Neural cell (in vitro differentiated cells): ENCODE results near the gene CNTNAP2. TPM values are rescaled to one million over a fixed set of nuclear protein-coding genes. Genes with fewer than 3 reads are reported as not detected.

Source experiments
- H2AFZ ChIP-seq: fragments of 200-600, 300-800 bp; sonication (generic), shearing (Covaris generic); 2 replicates; pipeline ENCODE4 v1.6.0; 2014; ENCODE audit warnings: low read depth, mild to moderate bottlenecking, antibody characterized with exemption, low read length, moderate library complexity
- H3F3A ChIP-seq: fragments of 200-600 bp; shearing (Covaris generic); 2 replicates; pipeline ENCODE4 v1.6.1; 2016; ENCODE audit warnings: mild to moderate bottlenecking, moderate library complexity, mixed read lengths, antibody characterized with exemption, low read length; ENCODE audit not compliant: insufficient read depth, poor library complexity, severe bottlenecking
- H3K27ac ChIP-seq: fragments of 200-600, 300-800 bp; sonication (generic), shearing (Covaris generic); 2 replicates; pipeline ENCODE4 v1.5.1; 2014; ENCODE audit warnings: mild to moderate bottlenecking, low read length, moderate library complexity
- H3K27me3 ChIP-seq: fragments of 300-800, 200-600 bp; sonication (generic), shearing (Covaris generic); 2 replicates; pipeline ENCODE4 v1.6.0; 2014; ENCODE audit warnings: mild to moderate bottlenecking, low read depth, low read length, moderate library complexity; ENCODE audit not compliant: insufficient read depth
- H3K36me3 ChIP-seq: fragments of 300-800, 200-600 bp; sonication (generic), shearing (Covaris generic); 2 replicates; pipeline ENCODE4 v1.5.1; 2014; ENCODE audit warnings: mild to moderate bottlenecking, antibody characterized with exemption, low read length, moderate library complexity; ENCODE audit not compliant: insufficient read depth
- H3K4me2 ChIP-seq: fragments of 300-800, 200-600 bp; sonication (generic), shearing (Covaris generic); 2 replicates; pipeline ENCODE4 v1.6.0; 2014; ENCODE audit warnings: mild to moderate bottlenecking, low read length
- H3K4me3 ChIP-seq: fragments of 300-800, 200-600 bp; sonication (generic), shearing (Covaris generic); 2 replicates; pipeline ENCODE4 v1.5.1; 2014; ENCODE audit warnings: mild to moderate bottlenecking, low read length, moderate library complexity
- H3K79me2 ChIP-seq: fragments of 200-600 bp; shearing (Covaris generic); replicated peaks from 2 replicates; pipeline ENCODE4 v1.6.0; 2014; ENCODE audit warnings: mild to moderate bottlenecking, low read length, moderate library complexity; ENCODE audit not compliant: insufficient read depth
- H3K9ac ChIP-seq: fragments of 300-800, 200-600 bp; sonication (generic), shearing (Covaris generic); 2 replicates; pipeline ENCODE4 v1.6.1; 2016; ENCODE audit warnings: mild to moderate bottlenecking, low read length, mixed read lengths
- H3K9me2 ChIP-seq: fragments of 200-600 bp; shearing (Covaris generic); 2 replicates; pipeline ENCODE4 v1.6.1; 2016; ENCODE audit warnings: mild to moderate bottlenecking, low read length, mixed read lengths; ENCODE audit not compliant: insufficient read depth
- H3K9me3 ChIP-seq: fragments of 200-600, 300-800 bp; sonication (generic), shearing (Covaris generic); 2 replicates; pipeline ENCODE4 v1.6.1; 2016; ENCODE audit warnings: mild to moderate bottlenecking, mixed run types, low read length, moderate library complexity, mixed read lengths
- H4K20me1 ChIP-seq: fragments of 200-600 bp; shearing (Covaris generic); 2 replicates; pipeline ENCODE4 v1.6.1; 2016; ENCODE audit warnings: mild to moderate bottlenecking, mixed run types; ENCODE audit not compliant: insufficient read depth
- EP300 ChIP-seq: fragments of 450-650 bp; conservative IDR thresholded peaks from 2 replicates; pipeline ENCODE4 v1.6.1; 2014; ENCODE audit warnings: antibody characterized with exemption, mild to moderate bottlenecking, moderate library complexity; ENCODE audit not compliant: poor library complexity, severe bottlenecking
- EZH2 ChIP-seq: fragments of 200-600, 300-800 bp; shearing (Covaris generic), sonication (generic); IDR thresholded peaks from 2 replicates; pipeline ENCODE4 v1.6.1; 2014; ENCODE audit warnings: antibody characterized with exemption, low read length, borderline replicate concordance, mild to moderate bottlenecking; ENCODE audit not compliant: insufficient read depth, poor library complexity, severe bottlenecking
- MXI1 ChIP-seq: fragments of 450-650 bp; conservative IDR thresholded peaks from 2 replicates; pipeline ENCODE4 v1.6.1; 2014; ENCODE audit warnings: antibody characterized with exemption, mild to moderate bottlenecking; ENCODE audit not compliant: poor library complexity, severe bottlenecking
- POLR2AphosphoS5 ChIP-seq: IDR thresholded peaks from 2 replicates; pipeline ENCODE4 v1.6.1; 2012
- RAD21 ChIP-seq: fragments of 450-650 bp; conservative IDR thresholded peaks from 2 replicates; pipeline ENCODE4 v1.6.1; 2014; ENCODE audit warnings: antibody characterized with exemption, mild to moderate bottlenecking, moderate library complexity
- SMC3 ChIP-seq: fragments of 450-650 bp; conservative IDR thresholded peaks from 2 replicates; pipeline ENCODE4 v1.6.1; 2014; ENCODE audit warnings: antibody characterized with exemption, mild to moderate bottlenecking, moderate library complexity; ENCODE audit not compliant: poor library complexity
- TAF1 ChIP-seq: IDR thresholded peaks from 2 replicates; pipeline ENCODE4 v1.6.1; 2012; ENCODE audit warnings: low read depth
- polyA plus RNA-seq: library from polyadenylated mRNA; depleted of rRNA; stranded (reverse); fragments of >200 nt; gene quantifications from 2 replicates; pipeline ENCODE4 v1.2.3, GENCODE V29; 2014
- TF ChIP-seq, protein P1 (sequence below): fragments of 450-650 bp; IDR thresholded peaks from 2 replicates; pipeline ENCODE4 v1.5.1; 2014; ENCODE audit warnings: antibody characterized with exemption, mild to moderate bottlenecking, moderate library complexity; ENCODE audit not compliant: poor library complexity, severe bottlenecking
- TF ChIP-seq, protein P2 (sequence below): IDR thresholded peaks from 2 replicates; pipeline ENCODE4 v1.6.1; 2012; ENCODE audit warnings: borderline replicate concordance

The CNTNAP2 gene
- polyA plus RNA-seq, 1 donor from 2014 or later: 276 TPM

DNA sequence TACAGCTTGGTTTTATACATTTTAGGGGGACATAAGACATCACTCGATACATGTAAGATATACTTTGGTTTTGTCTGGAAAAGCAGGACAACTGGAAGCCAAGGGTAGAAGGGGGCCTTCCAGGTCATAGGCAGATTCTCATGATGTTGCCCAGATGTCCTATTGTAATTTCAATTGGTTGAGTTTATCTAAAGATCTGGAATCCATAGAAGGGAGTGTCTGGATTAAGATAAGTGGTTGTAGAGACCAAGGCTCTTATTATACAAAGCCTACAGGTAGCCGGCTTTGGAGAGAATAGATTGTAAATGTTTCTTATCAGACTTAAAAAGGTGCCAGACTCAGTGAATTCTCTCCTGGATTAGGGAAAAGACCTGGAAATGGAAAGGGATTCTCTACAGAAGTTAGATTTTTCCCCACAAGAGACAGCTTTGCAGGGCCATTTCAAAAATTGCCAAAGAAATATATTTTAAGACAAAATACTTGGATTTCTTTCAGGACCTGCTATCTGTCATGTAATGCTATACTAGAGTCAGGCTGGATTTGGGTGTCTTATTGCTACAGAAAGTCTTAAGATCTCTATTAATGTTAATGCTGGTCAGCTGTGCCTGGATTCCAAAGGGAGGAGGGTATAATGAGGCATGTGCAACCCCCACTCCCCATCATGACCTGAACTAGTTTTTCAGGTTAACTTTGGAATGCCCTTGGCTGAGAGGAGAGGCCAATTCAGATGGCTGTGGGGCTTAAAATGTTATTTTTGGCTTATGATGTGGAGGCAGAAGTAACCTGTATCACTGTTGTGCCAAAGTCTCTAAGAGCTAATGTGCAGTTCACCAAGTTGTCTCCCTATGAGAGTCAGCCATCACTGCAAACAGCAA, 1962.8 kb downstream of the CNTNAP2 start:
- no peaks in the 10 kb centered on the region for H3K27me3 ChIP-seq
- no peak overlapping the region for H3K27ac ChIP-seq
- H3K4me3 ChIP-seq: no peak overlapping the region
- no peaks in the 10 kb centered on the region for H3F3A ChIP-seq
- no peak overlapping the region for H3K9ac ChIP-seq
- TF ChIP-seq POLR2AphosphoS5 (no peak), MXI1 (no peak), EZH2 (no peak), RAD21 (no peak), SMC3 (no peak), EP300 (no peak), TAF1 (no peak)
- TF ChIP-seq, protein P1, sequence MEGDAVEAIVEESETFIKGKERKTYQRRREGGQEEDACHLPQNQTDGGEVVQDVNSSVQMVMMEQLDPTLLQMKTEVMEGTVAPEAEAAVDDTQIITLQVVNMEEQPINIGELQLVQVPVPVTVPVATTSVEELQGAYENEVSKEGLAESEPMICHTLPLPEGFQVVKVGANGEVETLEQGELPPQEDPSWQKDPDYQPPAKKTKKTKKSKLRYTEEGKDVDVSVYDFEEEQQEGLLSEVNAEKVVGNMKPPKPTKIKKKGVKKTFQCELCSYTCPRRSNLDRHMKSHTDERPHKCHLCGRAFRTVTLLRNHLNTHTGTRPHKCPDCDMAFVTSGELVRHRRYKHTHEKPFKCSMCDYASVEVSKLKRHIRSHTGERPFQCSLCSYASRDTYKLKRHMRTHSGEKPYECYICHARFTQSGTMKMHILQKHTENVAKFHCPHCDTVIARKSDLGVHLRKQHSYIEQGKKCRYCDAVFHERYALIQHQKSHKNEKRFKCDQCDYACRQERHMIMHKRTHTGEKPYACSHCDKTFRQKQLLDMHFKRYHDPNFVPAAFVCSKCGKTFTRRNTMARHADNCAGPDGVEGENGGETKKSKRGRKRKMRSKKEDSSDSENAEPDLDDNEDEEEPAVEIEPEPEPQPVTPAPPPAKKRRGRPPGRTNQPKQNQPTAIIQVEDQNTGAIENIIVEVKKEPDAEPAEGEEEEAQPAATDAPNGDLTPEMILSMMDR: no peak
- TF ChIP-seq, protein P2, sequence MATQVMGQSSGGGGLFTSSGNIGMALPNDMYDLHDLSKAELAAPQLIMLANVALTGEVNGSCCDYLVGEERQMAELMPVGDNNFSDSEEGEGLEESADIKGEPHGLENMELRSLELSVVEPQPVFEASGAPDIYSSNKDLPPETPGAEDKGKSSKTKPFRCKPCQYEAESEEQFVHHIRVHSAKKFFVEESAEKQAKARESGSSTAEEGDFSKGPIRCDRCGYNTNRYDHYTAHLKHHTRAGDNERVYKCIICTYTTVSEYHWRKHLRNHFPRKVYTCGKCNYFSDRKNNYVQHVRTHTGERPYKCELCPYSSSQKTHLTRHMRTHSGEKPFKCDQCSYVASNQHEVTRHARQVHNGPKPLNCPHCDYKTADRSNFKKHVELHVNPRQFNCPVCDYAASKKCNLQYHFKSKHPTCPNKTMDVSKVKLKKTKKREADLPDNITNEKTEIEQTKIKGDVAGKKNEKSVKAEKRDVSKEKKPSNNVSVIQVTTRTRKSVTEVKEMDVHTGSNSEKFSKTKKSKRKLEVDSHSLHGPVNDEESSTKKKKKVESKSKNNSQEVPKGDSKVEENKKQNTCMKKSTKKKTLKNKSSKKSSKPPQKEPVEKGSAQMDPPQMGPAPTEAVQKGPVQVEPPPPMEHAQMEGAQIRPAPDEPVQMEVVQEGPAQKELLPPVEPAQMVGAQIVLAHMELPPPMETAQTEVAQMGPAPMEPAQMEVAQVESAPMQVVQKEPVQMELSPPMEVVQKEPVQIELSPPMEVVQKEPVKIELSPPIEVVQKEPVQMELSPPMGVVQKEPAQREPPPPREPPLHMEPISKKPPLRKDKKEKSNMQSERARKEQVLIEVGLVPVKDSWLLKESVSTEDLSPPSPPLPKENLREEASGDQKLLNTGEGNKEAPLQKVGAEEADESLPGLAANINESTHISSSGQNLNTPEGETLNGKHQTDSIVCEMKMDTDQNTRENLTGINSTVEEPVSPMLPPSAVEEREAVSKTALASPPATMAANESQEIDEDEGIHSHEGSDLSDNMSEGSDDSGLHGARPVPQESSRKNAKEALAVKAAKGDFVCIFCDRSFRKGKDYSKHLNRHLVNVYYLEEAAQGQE: no peak
- H2AFZ ChIP-seq: no peak overlapping the region
- no peak overlapping the region for H3K4me2 ChIP-seq
- H3K79me2 ChIP-seq: no peaks in the 10 kb centered on the region
- H3K9me2 ChIP-seq: no peaks in the 10 kb centered on the region
- H3K9me3 ChIP-seq: no peaks in the 10 kb centered on the region
- H4K20me1 ChIP-seq: no peaks in the 10 kb centered on the region
- no peaks in the 10 kb centered on the region for H3K36me3 ChIP-seq

DNA sequence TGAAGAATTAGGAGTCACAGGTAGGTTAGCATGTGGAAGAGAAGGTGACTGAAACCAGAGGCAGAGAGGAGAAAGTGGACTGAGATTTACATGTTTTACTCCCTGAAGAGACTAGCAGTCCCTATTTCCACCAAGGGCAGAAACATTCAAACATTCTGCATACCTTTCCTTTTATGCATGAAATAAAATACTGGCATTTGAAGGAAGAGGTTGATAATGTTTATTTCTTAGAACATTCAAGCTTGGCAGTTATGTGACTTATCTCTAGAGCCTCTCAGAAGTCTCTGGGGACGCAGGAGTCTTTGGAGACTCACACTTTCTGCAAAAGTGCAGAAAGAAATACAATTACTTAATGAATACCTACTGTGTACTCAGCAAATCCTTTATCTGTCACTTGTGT, 1966.8 kb downstream of the CNTNAP2 start:
- no peaks in the 10 kb centered on the region for H4K20me1 ChIP-seq
- H3K27me3 ChIP-seq: no peaks in the 10 kb centered on the region
- H3K36me3 ChIP-seq: no peaks in the 10 kb centered on the region
- H3F3A ChIP-seq: no peaks in the 10 kb centered on the region
- H3K4me3 ChIP-seq: no peak overlapping the region
- no peaks in the 10 kb centered on the region for H3K9me2 ChIP-seq
- H3K9me3 ChIP-seq: no peaks in the 10 kb centered on the region
- no peaks in the 10 kb centered on the region for H3K79me2 ChIP-seq
- no peak for TF ChIP-seq EP300
- TF ChIP-seq MXI1: no peak
- TF ChIP-seq, protein P2: no peak
- TF ChIP-seq RAD21: no peak
- TF ChIP-seq, protein P1: no peak
- no peak for TF ChIP-seq SMC3
- no peak for TF ChIP-seq EZH2
- TF ChIP-seq TAF1: no peak
- TF ChIP-seq POLR2AphosphoS5: no peak
- H3K4me2 ChIP-seq: no peak overlapping the region
- H2AFZ ChIP-seq: no peak overlapping the region
- no peak overlapping the region for H3K9ac ChIP-seq
- no peak overlapping the region for H3K27ac ChIP-seq
